HG03066 (cell line): ENCODE data around the gene PTPRT.

Experiments used
- ATAC-seq: cut with Tn5 transposase; IDR thresholded peaks from one replicate; pipeline ENCODE4 v1.9.1; 2021; ENCODE audit warnings: low read depth; ENCODE audit not compliant: unreplicated experiment

PTPRT gene

GRCh38 chr20:42594659-42595058 lies 595.0 kb downstream of the PTPRT start:
- ATAC-seq = no peak

DNA sequence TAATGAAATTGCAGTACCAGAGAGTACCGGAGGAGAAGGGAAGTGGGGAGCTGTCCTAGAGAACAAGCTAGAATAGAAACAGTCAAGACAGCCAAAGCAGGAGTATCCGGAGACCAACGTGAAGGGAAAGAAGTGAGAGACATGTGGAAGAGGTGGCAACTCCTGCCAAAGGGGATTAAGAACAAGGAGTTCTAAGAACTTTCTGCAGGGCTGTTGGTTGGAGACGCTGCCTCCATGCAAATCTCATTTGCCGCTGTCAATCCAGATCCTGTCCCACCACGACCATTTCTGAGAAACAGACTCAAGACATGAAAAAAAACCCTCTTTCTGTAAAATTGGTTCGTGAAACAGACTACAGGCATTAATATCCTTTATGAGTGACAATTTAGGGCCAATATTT lies 595.7 kb downstream of the PTPRT start:
- ATAC-seq = no peak

- no peak for ATAC-seq
These were observed 599.6 kb downstream of the PTPRT start for GRCh38 chr20:42589976-42590639.

GRCh38 chr20:42588847-42589246 lies 600.9 kb downstream of the PTPRT start:
- no peak for ATAC-seq

DNA sequence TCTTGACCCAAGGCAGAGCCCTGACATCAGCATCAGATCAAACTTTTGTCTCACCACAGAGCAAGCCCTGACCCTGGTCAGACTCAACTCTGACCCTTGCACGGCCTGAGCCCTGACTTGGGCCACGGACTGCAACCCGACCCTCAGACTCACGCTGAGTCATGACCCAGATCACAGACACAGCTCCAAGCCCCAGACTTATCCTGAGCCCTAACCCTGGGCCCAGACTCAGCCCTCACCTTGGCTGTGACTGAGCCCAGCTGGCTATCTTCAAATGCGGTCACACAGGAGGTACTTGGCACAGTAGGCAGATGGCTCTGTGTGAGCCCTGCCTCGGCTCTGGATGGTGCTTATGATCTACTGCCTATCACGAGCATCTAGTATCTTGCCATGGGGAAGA lies 602.3 kb downstream of the PTPRT start:
- ATAC-seq = no peak

- no peak for ATAC-seq
These were observed 608.4 kb downstream of the PTPRT start for GRCh38 chr20:42581311-42581710.

GRCh38 chr20:42576167-42576566 lies 613.5 kb downstream of the PTPRT start:
- no peak for ATAC-seq

GRCh38 chr20:42572320-42573016 lies 617.2 kb downstream of the PTPRT start:
- no peak for ATAC-seq

GRCh38 chr20:42567409-42567808 lies 622.3 kb downstream of the PTPRT start:
- no peak for ATAC-seq

- no peak for ATAC-seq
These were observed 624.3 kb downstream of the PTPRT start for GRCh38 chr20:42565235-42565995.

- no peak for ATAC-seq
These were observed 630.0 kb downstream of the PTPRT start for GRCh38 chr20:42559665-42560064.

DNA sequence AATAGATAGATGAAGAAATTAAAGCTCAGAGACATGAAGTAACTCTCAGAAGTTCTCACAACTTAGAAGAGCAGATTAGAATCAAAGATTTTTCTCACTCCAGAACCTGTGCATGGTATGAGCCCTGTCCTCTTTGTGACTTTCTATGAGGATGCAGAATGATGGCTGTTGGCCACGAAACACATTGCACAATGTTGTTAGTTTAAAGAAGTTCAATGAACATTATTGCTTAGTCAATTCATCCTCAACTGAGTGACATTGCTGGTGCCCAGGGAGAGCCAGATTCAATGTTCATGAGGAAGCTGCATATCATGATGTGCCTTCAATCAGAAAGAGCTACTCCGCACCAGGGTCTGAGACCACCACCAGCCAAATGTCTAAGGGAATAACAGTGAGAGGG lies 633.1 kb downstream of the PTPRT start:
- no peak for ATAC-seq

GRCh38 chr20:42553374-42553773 lies 636.3 kb downstream of the PTPRT start:
- ATAC-seq = no peak

DNA sequence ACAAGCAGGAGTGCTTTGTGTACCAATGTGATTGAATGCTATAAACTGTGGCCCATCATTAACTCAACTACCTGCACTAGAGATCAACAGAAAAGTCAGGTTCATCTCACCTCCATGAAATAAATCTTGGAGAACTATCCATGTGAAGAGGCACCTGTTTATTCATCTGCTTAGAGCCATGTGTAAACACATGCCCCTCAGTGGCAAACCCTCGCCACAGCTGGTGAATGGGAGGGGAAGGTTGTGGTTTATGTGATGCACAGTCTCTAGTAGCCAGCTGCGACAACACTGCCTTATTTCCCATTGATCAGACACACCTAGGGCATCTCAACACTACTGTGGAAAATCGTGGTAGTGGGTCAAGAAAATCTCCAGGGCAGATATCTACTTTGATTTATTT lies 640.2 kb downstream of the PTPRT start:
- no peak for ATAC-seq

DNA sequence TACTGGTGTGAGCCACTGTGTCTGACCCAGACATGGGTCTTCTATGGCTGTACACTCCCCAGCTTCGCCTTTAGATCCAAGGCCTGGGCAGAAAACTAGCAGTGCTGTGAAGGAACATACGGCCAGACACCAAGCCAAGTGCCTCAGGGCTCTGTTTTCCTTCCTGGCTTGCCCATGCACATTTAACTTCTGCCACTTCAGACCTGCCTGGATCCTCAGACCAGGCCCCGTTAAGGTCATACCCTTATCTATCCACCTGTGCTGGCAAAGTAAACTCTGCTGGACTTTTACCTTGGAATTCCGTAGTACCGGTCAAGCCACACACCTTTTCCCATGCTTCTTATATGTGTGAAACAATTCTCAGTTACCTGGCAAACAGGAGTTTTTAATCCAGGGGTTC lies 644.8 kb downstream of the PTPRT start:
- ATAC-seq = no peak

DNA sequence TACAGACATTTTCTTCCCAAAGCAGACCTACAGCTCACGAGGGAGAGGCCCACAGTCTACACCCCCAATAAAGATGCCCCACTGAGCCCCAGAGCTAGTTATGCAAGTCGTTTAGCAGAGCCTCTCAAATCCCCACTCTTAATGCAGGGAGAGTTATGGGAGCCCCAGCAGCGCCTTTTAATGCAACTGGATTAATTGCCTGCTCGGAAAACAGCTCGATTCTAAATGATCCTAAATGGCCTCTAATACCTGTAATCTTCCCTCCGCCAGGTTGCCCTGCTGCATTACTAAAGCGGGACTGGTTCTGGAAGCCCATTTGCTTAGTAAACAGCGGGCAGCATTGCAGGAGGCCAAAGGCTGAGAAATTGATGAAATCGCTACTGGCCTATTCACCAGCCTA lies 656.9 kb downstream of the PTPRT start:
- no peak for ATAC-seq

DNA sequence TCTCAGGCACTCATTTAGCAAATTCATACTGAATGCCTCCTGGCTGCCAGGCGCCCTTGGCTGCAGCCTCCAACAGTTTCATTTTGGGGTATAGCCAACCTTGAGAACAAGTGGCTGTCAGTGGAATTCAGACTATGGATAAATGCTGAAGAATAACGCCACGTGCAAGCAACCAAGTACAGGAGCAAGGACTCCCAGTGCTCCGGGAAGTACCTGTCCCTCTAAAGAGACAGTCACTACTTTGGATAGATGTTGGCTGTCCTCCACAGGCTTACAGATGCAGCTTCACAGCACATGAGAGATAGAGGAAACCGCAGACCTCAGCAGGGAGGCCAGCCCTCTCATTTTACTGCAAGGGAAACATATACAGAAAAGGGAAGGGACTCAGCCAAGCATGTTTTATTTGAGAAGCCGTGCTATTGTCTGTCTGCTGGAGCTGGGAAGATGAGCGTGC lies 658.2 kb downstream of the PTPRT start:
- no peak for ATAC-seq

- no peak for ATAC-seq
These were observed 658.8 kb downstream of the PTPRT start for GRCh38 chr20:42530855-42531448.

DNA sequence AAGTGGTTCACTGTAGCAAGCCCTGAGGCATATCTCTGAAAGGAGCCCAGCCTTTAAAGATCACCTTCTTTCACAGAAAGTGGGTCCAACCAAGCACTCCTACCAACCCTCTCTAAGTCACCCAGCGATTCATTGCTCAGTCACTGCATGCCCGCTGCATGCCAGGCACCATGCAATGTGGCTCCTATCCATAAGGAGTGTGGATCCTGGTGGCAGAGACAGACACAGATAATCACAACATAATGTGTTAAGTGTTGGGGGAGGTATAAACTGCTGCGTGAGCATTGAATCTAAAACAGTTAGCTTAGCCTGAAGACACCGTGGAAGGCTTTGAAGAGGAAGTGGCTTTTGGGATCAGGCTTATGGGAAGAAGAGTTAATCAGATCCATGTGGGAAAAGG lies 659.5 kb downstream of the PTPRT start:
- ATAC-seq = no peak

DNA sequence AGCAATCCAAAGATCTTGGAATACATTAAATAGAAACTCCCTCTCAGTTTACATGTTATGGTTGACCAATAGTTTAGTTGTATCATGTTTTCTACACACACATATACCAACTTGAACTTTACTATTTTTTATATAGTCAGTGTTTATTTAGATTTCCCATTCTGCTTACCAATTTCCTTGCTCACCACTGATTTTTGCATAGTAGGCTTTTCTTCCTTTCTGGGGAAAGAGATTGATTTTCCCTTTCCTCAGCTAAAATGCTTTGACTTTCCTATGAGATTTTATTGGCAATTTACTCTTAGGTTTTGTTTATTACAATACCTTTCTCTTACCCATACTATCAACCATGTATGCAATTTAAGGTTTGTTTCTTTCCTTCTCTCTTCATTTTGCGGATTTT lies 665.6 kb downstream of the PTPRT start:
- ATAC-seq = no peak

- ATAC-seq = no peak
These were observed 673.0 kb downstream of the PTPRT start for GRCh38 chr20:42516692-42517091.
